NCI-H1105 (cell line): ENCODE measurements around the gene MSL1.
A peak's percentile ranks its signal among the peaks of the same experiment; 100 is the strongest.

Experiments used
- DNase-seq: peaks from one replicate; lab custom pipeline; 2025; lab: John Stamatoyannopoulos, UW

MSL1 gene

GRCh38 chr17:40105861-40106759, 15.7 kb upstream of the MSL1 start:
- DNase-seq = no peak

GRCh38 chr17:40106760-40107521, 14.8 kb upstream of the MSL1 start:
- DNase-seq = no peak

DNA sequence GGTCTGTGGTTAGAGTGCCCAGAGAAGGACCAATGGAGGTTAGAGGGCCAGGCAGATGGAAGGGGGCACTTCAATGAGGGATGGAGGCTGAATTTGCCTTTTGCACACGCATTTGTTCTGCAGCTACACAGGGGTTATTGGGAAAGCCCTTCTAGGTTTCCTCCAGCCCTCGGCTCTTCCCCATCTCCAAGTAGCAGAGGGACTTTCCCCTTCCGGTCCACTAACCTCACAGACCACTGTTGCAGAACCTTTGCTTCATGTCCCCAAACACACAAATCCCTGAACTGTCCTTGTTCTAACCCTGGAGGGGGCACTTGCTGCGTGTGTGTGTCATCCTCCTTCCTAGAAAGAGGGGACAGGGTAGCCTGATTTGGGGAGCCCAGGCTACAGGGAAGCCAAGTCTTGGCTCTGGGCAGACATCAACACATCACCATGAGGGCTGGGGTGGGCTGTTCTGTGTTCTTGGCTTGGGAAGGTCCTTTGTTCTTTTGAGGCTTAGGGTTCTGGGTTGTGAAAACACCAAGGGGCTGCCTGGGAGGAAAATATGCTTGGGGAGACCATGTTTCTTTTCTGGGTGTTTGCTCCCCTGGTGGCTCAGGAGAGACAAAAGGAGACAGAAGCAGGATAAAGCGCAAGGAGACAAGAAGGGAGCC, 14.1 kb upstream of the MSL1 start:
- no peak for DNase-seq

DNA sequence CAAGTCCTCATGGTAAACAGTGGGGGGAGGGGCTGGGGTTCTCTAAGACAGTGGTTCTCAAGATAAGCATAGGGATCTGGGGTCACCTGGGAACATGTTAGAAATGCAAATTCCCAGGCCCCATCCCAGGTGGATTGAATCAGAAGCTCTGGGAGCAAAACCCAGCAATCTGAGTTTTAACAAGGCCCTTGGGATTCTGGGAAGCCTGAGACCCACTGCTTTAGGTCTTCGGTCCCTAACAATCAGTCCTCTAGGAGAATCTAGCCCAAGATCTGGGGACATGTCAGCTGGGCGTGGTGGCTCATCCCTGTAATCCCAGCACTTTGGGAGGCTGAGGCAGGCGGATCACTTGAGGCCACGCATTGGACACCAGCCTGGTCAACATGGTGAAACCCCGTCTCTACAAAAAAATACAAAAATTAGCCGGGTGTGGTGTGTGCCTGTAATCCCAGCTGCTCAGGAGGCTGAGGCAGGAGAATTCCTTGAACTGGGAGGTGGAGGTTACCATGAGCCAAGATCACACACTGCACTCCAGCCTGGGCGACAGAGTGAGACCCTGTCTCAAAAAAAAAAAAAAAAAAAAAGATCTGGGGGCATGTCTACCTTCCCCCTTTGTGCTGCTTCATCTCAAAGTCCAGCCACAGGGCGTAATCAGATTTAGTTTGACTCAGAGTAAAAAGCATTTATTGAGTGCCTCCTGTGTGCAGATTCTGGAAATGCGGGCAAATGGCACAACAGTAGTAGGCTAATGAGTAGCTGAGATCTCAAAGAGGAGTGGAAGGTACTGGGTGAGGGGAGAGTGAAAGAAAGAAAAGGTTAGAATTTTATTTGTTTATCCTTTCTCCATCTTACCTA, 12.6 kb upstream of the MSL1 start:
- no peak for DNase-seq

DNA sequence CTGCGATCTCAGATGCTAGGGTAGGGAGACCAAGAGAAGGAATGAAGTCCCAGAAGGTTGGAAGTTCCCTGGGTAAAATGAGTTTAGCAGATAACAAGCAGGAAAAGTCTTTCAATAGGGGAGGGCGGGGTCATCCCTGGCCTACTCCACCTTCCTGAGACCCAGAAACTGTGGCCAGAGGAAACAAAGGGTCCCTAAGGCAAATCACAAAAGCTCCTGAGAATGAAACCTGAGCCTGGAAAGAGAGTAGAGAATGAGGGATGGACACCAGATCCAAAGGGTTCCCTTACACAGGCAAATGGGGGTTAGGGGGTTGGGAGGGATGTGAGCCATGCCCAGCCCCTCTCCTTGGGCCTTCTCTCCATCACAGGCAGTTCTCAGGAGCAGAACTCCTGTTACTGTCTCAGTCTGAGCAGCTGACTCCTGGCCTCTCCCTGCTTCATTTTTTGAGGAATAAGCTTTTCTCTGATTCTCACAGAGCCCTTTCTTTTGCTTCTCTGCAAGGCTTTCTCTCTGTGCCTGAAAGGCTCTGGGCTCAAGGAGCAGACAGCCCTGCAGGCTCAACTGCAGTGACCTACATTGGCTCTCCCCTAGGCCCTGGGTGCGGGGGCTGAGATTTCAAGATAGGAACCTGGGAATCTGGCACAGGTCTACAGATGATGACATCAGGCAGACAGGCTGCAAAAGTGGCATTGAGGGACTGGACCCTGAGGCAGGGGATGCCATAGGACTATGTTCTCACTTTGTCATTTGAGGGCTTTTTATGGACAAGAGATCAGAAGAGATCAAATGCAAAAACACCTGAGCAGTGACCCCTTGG, 11.5 kb upstream of the MSL1 start:
- no peak for DNase-seq

DNA sequence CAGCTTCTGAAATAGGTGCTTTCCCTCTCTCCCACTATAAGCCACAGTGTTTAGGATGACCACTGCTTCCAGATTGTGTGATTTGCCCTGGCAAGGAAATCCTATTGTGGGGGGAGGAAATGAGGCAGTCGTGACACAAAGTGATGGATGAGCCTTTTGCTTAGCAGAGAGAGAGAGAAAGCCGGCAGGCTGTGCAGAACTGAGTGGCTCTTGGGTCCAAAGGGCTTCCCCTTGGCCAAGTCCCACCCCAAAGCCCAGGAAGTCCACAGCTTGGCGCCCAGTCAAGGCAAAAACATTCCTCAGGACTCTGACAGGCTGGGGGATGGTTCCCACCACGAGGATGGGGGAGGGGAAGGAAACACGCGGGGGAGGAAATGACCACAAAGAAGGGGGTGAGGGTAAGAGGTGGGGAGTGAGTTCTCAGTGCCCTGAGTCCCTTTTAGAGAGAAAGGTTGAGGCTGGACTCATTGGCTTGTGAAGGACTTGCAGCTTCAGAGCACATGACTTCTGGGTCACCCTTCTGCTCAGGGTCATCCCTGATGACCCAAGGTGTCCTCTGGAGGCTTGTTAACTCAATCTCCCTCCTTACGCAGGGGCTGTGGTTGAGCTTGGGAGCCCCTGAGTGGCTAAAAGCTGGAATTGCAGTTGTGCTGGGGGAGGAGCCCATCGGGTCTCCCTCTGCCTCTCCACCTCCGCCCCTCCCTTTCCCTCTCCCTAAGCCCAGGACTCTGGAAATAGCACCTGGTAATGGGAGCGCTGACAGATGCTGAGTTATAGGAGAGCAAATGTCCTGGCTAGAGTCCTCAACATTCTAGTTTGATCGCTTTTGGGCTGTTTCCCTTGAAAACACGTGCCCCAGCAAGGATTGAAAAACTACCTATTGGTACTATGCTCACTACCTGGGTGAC, 10.3 kb upstream of the MSL1 start:
- peak; percentile 85 for DNase-seq

DNA sequence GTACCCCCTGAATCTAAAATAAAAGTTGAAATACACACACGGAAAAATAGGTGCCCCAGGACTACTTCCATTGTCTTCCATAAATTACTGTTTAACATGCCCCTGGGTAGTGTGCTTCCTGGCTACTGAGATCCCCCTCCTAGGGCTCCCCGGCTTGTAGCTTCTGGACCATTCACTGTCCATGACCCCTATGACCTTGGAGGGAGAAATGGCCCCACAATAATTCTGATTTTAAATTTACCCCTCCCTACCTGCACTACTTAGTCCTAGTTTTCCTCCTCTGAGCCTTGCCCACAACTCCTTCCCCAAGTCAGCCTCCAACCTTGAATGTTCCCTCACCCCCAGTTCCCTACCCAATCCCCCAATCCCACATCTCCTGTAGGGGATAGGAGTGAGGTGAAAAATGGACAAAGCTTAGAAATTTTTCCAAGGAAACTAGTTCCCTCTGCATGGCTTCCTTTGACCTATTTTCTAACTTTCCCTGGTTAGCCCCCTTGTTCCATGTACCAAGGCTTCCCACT, 9.5 kb upstream of the MSL1 start:
- DNase-seq = no peak

GRCh38 chr17:40112718-40113109, 9.1 kb upstream of the MSL1 start:
- no peak for DNase-seq

- DNase-seq = peak; percentile 91
Measured at GRCh38 chr17:40113110-40113906, 8.5 kb upstream of the MSL1 start.

DNA sequence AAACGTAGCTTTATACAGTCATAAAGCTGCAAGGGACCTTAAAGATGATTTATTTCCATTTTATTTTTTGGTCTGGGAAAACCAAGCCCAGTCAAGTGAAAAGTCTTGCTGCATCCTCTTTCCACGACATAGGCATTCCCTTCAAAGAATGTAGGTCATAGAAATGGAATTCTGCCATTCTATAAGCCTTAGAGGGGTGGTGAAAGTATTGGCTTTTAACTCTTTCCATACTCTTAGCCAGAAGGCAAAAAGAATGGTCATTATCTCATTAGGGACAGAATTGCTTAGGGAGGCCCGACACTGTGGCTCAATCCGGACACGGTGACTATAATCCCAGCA, 7.9 kb upstream of the MSL1 start:
- DNase-seq = no peak

- no peak for DNase-seq
Measured at GRCh38 chr17:40115101-40115436, 6.7 kb upstream of the MSL1 start.

- no peak for DNase-seq
Measured at GRCh38 chr17:40122136-40122998, 596 bp downstream of the MSL1 start.

DNA sequence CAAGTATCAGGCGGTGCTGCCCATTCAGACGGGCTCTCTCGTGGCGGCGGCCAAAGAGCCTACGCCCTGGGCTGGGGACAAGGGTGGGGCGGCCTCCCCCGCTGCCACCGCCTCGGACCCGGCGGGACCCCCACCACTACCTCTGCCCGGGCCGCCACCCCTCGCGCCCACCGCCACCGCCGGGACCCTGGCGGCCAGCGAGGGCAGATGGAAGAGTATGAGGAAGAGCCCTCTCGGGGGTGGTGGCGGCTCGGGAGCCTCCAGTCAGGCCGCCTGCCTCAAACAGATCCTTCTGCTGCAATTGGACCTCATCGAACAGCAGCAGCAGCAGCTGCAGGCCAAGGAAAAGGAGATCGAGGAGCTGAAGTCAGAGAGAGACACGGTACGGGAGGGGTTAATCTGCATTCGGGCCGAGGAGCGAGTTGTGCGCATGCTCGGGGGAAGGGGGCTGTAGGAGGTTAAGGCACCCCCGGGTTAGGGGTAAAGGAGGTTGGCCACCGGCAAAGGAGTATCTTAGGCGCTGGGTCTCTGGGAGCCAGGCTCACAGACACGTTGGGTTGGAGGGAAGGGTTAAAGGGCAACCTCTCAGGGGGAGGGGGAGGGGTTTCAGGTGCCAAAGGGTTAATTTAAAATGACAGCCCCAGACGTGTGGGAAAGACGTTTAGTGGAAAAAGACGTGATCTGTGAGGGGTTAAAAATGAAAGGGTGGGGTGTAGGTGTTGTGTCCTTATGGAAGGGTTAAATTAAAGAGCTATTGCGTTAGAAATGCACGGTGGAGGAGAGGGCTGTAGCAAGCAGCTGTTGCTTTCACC, 1.4 kb downstream of the MSL1 start:
- DNase-seq = peak; percentile 55

- no peak for DNase-seq
Measured at GRCh38 chr17:40123811-40124114, 2.0 kb downstream of the MSL1 start.

GRCh38 chr17:40124279-40125141, 2.7 kb downstream of the MSL1 start:
- peak; percentile 3 for DNase-seq

- no peak for DNase-seq
Measured at GRCh38 chr17:40129498-40129897, 7.7 kb downstream of the MSL1 start.
